Neural cell (in vitro differentiated cells): ENCODE data around the gene GMPPB. TPM values are rescaled to one million over a fixed set of nuclear protein-coding genes. Genes with fewer than 3 reads are reported as not detected.
"Not testable (repeated sequence)": the region's sequence is repeated elsewhere in the genome, so short reads cannot be mapped to it uniquely, and the experiment has no call there.

Experiments
- H2AFZ ChIP-seq: fragments of 200-600, 300-800 bp; sonication (generic), shearing (Covaris generic); 2 replicates; pipeline ENCODE4 v1.6.0; 2014; ENCODE audit warnings: low read depth, mild to moderate bottlenecking, antibody characterized with exemption, low read length, moderate library complexity
- H3F3A ChIP-seq: fragments of 200-600 bp; shearing (Covaris generic); 2 replicates; pipeline ENCODE4 v1.6.1; 2016; ENCODE audit warnings: mild to moderate bottlenecking, moderate library complexity, mixed read lengths, antibody characterized with exemption, low read length; ENCODE audit not compliant: insufficient read depth, poor library complexity, severe bottlenecking
- H3K27ac ChIP-seq: fragments of 200-600, 300-800 bp; sonication (generic), shearing (Covaris generic); 2 replicates; pipeline ENCODE4 v1.5.1; 2014; ENCODE audit warnings: mild to moderate bottlenecking, low read length, moderate library complexity
- H3K27me3 ChIP-seq: fragments of 300-800, 200-600 bp; sonication (generic), shearing (Covaris generic); 2 replicates; pipeline ENCODE4 v1.6.0; 2014; ENCODE audit warnings: mild to moderate bottlenecking, low read depth, low read length, moderate library complexity; ENCODE audit not compliant: insufficient read depth
- H3K36me3 ChIP-seq: fragments of 300-800, 200-600 bp; sonication (generic), shearing (Covaris generic); 2 replicates; pipeline ENCODE4 v1.5.1; 2014; ENCODE audit warnings: mild to moderate bottlenecking, antibody characterized with exemption, low read length, moderate library complexity; ENCODE audit not compliant: insufficient read depth
- H3K4me2 ChIP-seq: fragments of 300-800, 200-600 bp; sonication (generic), shearing (Covaris generic); 2 replicates; pipeline ENCODE4 v1.6.0; 2014; ENCODE audit warnings: mild to moderate bottlenecking, low read length
- H3K4me3 ChIP-seq: fragments of 300-800, 200-600 bp; sonication (generic), shearing (Covaris generic); 2 replicates; pipeline ENCODE4 v1.5.1; 2014; ENCODE audit warnings: mild to moderate bottlenecking, low read length, moderate library complexity
- H3K79me2 ChIP-seq: fragments of 200-600 bp; shearing (Covaris generic); replicated peaks from 2 replicates; pipeline ENCODE4 v1.6.0; 2014; ENCODE audit warnings: mild to moderate bottlenecking, low read length, moderate library complexity; ENCODE audit not compliant: insufficient read depth
- H3K9ac ChIP-seq: fragments of 300-800, 200-600 bp; sonication (generic), shearing (Covaris generic); 2 replicates; pipeline ENCODE4 v1.6.1; 2016; ENCODE audit warnings: mild to moderate bottlenecking, low read length, mixed read lengths
- H3K9me2 ChIP-seq: fragments of 200-600 bp; shearing (Covaris generic); 2 replicates; pipeline ENCODE4 v1.6.1; 2016; ENCODE audit warnings: mild to moderate bottlenecking, low read length, mixed read lengths; ENCODE audit not compliant: insufficient read depth
- H3K9me3 ChIP-seq: fragments of 200-600, 300-800 bp; sonication (generic), shearing (Covaris generic); 2 replicates; pipeline ENCODE4 v1.6.1; 2016; ENCODE audit warnings: mild to moderate bottlenecking, mixed run types, low read length, moderate library complexity, mixed read lengths
- H4K20me1 ChIP-seq: fragments of 200-600 bp; shearing (Covaris generic); 2 replicates; pipeline ENCODE4 v1.6.1; 2016; ENCODE audit warnings: mild to moderate bottlenecking, mixed run types; ENCODE audit not compliant: insufficient read depth
- CTCF ChIP-seq: fragments of 450-650 bp; IDR thresholded peaks from 2 replicates; pipeline ENCODE4 v1.5.1; 2014; ENCODE audit warnings: antibody characterized with exemption, mild to moderate bottlenecking, moderate library complexity; ENCODE audit not compliant: poor library complexity, severe bottlenecking
- EP300 ChIP-seq: fragments of 450-650 bp; conservative IDR thresholded peaks from 2 replicates; pipeline ENCODE4 v1.6.1; 2014; ENCODE audit warnings: antibody characterized with exemption, mild to moderate bottlenecking, moderate library complexity; ENCODE audit not compliant: poor library complexity, severe bottlenecking
- EZH2 ChIP-seq: fragments of 200-600, 300-800 bp; shearing (Covaris generic), sonication (generic); IDR thresholded peaks from 2 replicates; pipeline ENCODE4 v1.6.1; 2014; ENCODE audit warnings: antibody characterized with exemption, low read length, borderline replicate concordance, mild to moderate bottlenecking; ENCODE audit not compliant: insufficient read depth, poor library complexity, severe bottlenecking
- MXI1 ChIP-seq: fragments of 450-650 bp; conservative IDR thresholded peaks from 2 replicates; pipeline ENCODE4 v1.6.1; 2014; ENCODE audit warnings: antibody characterized with exemption, mild to moderate bottlenecking; ENCODE audit not compliant: poor library complexity, severe bottlenecking
- POLR2AphosphoS5 ChIP-seq: IDR thresholded peaks from 2 replicates; pipeline ENCODE4 v1.6.1; 2012
- RAD21 ChIP-seq: fragments of 450-650 bp; conservative IDR thresholded peaks from 2 replicates; pipeline ENCODE4 v1.6.1; 2014; ENCODE audit warnings: antibody characterized with exemption, mild to moderate bottlenecking, moderate library complexity
- REST ChIP-seq: IDR thresholded peaks from 2 replicates; pipeline ENCODE4 v1.6.1; 2012; ENCODE audit warnings: borderline replicate concordance
- SMC3 ChIP-seq: fragments of 450-650 bp; conservative IDR thresholded peaks from 2 replicates; pipeline ENCODE4 v1.6.1; 2014; ENCODE audit warnings: antibody characterized with exemption, mild to moderate bottlenecking, moderate library complexity; ENCODE audit not compliant: poor library complexity
- TAF1 ChIP-seq: IDR thresholded peaks from 2 replicates; pipeline ENCODE4 v1.6.1; 2012; ENCODE audit warnings: low read depth
- polyA plus RNA-seq: library from polyadenylated mRNA; depleted of rRNA; stranded (reverse); fragments of >200 nt; gene quantifications from 2 replicates; pipeline ENCODE4 v1.2.3, GENCODE V29; 2014

Gene GMPPB
- polyA plus RNA-seq, 1 donor from 2014 or later = 20.8 TPM

- Histone ChIP-seq H3K9ac (no peak overlapping the region), H3K36me3 (no peaks in the 10 kb centered on the region), H3K27ac (no peak overlapping the region), H3K9me2 (no peaks in the 10 kb centered on the region), H3K9me3 (no peaks in the 10 kb centered on the region), H3K4me3 (no peak overlapping the region), H3K27me3 (no peaks in the 10 kb centered on the region), H2AFZ (no peak overlapping the region), H4K20me1 (no peaks in the 10 kb centered on the region), H3F3A (no peaks in the 10 kb centered on the region), H3K79me2 (no peaks in the 10 kb centered on the region), H3K4me2 (no peak overlapping the region)
- no peak for TF ChIP-seq SMC3
- no peak for TF ChIP-seq CTCF
- no peak for TF ChIP-seq MXI1
- no peak for TF ChIP-seq TAF1
- TF ChIP-seq RAD21 = no peak
- no peak for TF ChIP-seq REST
- TF ChIP-seq POLR2AphosphoS5 = no peak
- TF ChIP-seq EZH2 = no peak
- TF ChIP-seq EP300 = no peak
Observed at GRCh38 chr3:49699281-49699979, 24.3 kb downstream of the GMPPB start.

- not testable (repeated sequence) for H3F3A ChIP-seq, H3K9ac ChIP-seq, H3K4me2 ChIP-seq, H3K79me2 ChIP-seq, H2AFZ ChIP-seq, H3K4me3 ChIP-seq, H3K36me3 ChIP-seq, H3K27ac ChIP-seq, H3K9me3 ChIP-seq, H4K20me1 ChIP-seq, H3K27me3 ChIP-seq, H3K9me2 ChIP-seq
Observed at GRCh38 chr3:49695350-49696015, 28.3 kb downstream of the GMPPB start.

GRCh38 chr3:49694409-49695070 lies 29.2 kb downstream of the GMPPB start:
- not testable (repeated sequence) for H2AFZ ChIP-seq, H3K9me2 ChIP-seq, H3K36me3 ChIP-seq, H3K9me3 ChIP-seq, H3F3A ChIP-seq, H3K27me3 ChIP-seq, H3K4me3 ChIP-seq, H3K9ac ChIP-seq, H3K79me2 ChIP-seq, H3K27ac ChIP-seq, H4K20me1 ChIP-seq, H3K4me2 ChIP-seq

GRCh38 chr3:49691481-49691880 lies 32.3 kb downstream of the GMPPB start:
- not testable (repeated sequence) for H3K9me2 ChIP-seq, H3K4me3 ChIP-seq, H4K20me1 ChIP-seq, H3K9me3 ChIP-seq, H3K27me3 ChIP-seq, H2AFZ ChIP-seq, H3K79me2 ChIP-seq, H3F3A ChIP-seq, H3K36me3 ChIP-seq, H3K27ac ChIP-seq, H3K9ac ChIP-seq, H3K4me2 ChIP-seq

GRCh38 chr3:49690856-49691255 lies 32.9 kb downstream of the GMPPB start:
- not testable (repeated sequence) for H4K20me1 ChIP-seq, H3F3A ChIP-seq, H3K9me3 ChIP-seq, H2AFZ ChIP-seq, H3K9me2 ChIP-seq, H3K27me3 ChIP-seq, H3K27ac ChIP-seq, H3K9ac ChIP-seq, H3K79me2 ChIP-seq, H3K36me3 ChIP-seq, H3K4me2 ChIP-seq
- peak overlapping the region; percentile 86 for H3K4me3 ChIP-seq
